Natural killer cell (primary cell): Measurements from ENCODE around the gene DGCR2. TPM values are rescaled to one million over a fixed set of nuclear protein-coding genes. Genes with fewer than 3 reads are reported as not detected.

Source experiments
- ATAC-seq, 3 donors: fragments of 150-1000 bp in 2 of 3; fragments of 200-7000 bp in 1 of 3; cut with Tn5 transposase; 1 replicate in 1 of 3; 2 replicates in 2 of 3; pipeline ENCODE4 v1.10.0; 2021; ENCODE audit warnings: mild to moderate bottlenecking in 2 of 3, moderate library complexity in 2 of 3
- DNase-seq, 2 donors: peaks; one replicate each; pipeline versions ENCODE4 v3.0.0 to v3.0.0-alpha.2; 2013 to 2021; ENCODE audit warnings: mixed read lengths in 1 of 2
- H3K27ac ChIP-seq: one replicate; pipeline ENCODE4 v1.5.1; 2013; ENCODE audit warnings: mild to moderate bottlenecking, low read length
- H3K27me3 ChIP-seq: one replicate; pipeline ENCODE4 v1.6.1; 2013; ENCODE audit warnings: low read length; ENCODE audit not compliant: control insufficient read depth, insufficient read depth
- H3K36me3 ChIP-seq: one replicate; pipeline ENCODE4 v1.6.1; 2013; ENCODE audit warnings: low read length; ENCODE audit not compliant: control insufficient read depth, insufficient read depth
- H3K4me1 ChIP-seq: one replicate; pipeline ENCODE4 v1.6.1; 2013; ENCODE audit warnings: low read length; ENCODE audit not compliant: control insufficient read depth, insufficient read depth
- H3K4me3 ChIP-seq: one replicate; pipeline ENCODE4 v1.5.1; 2013; ENCODE audit warnings: low read length
- H3K9me3 ChIP-seq: one replicate; pipeline ENCODE4 v1.6.1; 2013; ENCODE audit warnings: low read length; ENCODE audit not compliant: control insufficient read depth, insufficient read depth
- H3K27ac Mint-ChIP-seq, 2 donors: one replicate each; pipeline ENCODE4 v1.8.0; 2022; ENCODE audit warnings: mild to moderate bottlenecking in 2 of 2, mixed read lengths in 2 of 2, moderate library complexity in 1 of 2
- H3K27me3 Mint-ChIP-seq, 2 donors: one replicate each; pipeline ENCODE4 v1.8.0; 2022; ENCODE audit warnings: low read depth in 2 of 2, mixed read lengths in 2 of 2
- H3K36me3 Mint-ChIP-seq: one replicate; pipeline ENCODE4 v1.8.0; 2022; ENCODE audit warnings: mixed read lengths
- H3K4me1 Mint-ChIP-seq, 2 donors: one replicate each; pipeline ENCODE4 v1.8.0; 2022; ENCODE audit warnings: mixed read lengths in 2 of 2
- H3K4me3 Mint-ChIP-seq: one replicate; pipeline ENCODE4 v1.8.0; 2022; ENCODE audit warnings: mild to moderate bottlenecking, moderate library complexity, mixed read lengths
- H3K9me3 Mint-ChIP-seq, 2 donors: one replicate each; pipeline ENCODE4 v1.8.0; 2022; ENCODE audit warnings: mixed read lengths in 2 of 2
- WGBS: methylation state at CpG from one replicate; pipeline ENCODE4 v1.1.7; 2013; ENCODE audit warnings: missing lambda C conversion rate; ENCODE audit not compliant: insufficient coverage; 5-methylcytosine and 5-hydroxymethylcytosine counted together
- intact Hi-C: fragments of 100-400 bp; cut with micrococcal nuclease; formaldehyde crosslinking; loops from one replicate; pipeline ENCODE4 v1.14.2; 2022
- total RNA-seq, 4 donors: library from RNA; stranded (reverse); fragments of 120-200 nt in 1 of 4; gene quantifications; one replicate each; pipeline versions ENCODE4 v1.2.3 to v1.2.4, GENCODE V29; 2013 to 2022
- TF ChIP-seq, protein P1 (sequence below): fragments of 200-600 bp; IDR thresholded peaks from one replicate; pipeline ENCODE4 v1.8.0; 2022; ENCODE audit warnings: antibody characterized with exemption

DGCR2 gene
- total RNA-seq, 3 donors from 2014 or later (not counting 1 experiment from before 2014, with no cell fraction given), result 27.5 to 44.1 (median 41.3) TPM

DNA sequence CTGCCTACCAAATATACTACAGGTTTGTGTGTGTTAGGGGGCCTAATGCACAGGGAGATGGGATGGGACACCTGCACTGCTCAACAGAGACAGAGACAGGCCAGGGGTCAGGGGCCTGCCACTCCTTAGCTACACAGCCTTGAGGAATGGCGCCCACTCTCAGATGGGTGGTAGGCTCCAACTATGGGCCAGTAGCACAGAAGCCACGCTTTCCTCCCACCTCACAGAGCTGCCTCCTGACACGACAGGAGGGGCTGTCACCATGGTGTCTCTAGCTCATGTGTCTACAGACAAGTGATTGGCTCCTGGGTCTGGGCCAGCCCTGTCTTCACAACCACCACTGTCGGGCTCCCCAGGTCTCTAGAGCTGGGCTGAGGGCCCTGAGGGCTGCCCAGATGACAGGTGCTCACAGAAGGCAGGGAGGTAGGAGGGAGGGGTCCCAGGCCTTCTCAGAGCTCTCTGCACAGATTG lies 81.8 kb downstream of the DGCR2 start:
- Histone ChIP-seq H3K9me3 (no peaks in the 10 kb centered on the region), H3K36me3 (peaks cover 74% of the 10 kb centered on the region), H3K4me3 (no peak overlapping the region), H3K27ac (no peak overlapping the region), H3K4me1 (no peaks in the 10 kb centered on the region), H3K27me3 (no peaks in the 10 kb centered on the region)
- Mint-ChIP-seq H3K4me1 (peaks cover 0 to 5% of the 10 kb centered on the region in 2 donors), H3K27ac (no peak overlapping the region), H3K36me3 (peaks cover 22% of the 10 kb centered on the region), H3K27me3 (no peaks in the 10 kb centered on the region), H3K4me3 (no peak overlapping the region), H3K9me3 (no peaks in the 10 kb centered on the region)
- DNase-seq (no peak), ATAC-seq (no peak)
- intact Hi-C loops, result no loop called here
- WGBS, result 97% methylated on average over 4 of the region's 4 CpGs
- TF ChIP-seq, protein P1, sequence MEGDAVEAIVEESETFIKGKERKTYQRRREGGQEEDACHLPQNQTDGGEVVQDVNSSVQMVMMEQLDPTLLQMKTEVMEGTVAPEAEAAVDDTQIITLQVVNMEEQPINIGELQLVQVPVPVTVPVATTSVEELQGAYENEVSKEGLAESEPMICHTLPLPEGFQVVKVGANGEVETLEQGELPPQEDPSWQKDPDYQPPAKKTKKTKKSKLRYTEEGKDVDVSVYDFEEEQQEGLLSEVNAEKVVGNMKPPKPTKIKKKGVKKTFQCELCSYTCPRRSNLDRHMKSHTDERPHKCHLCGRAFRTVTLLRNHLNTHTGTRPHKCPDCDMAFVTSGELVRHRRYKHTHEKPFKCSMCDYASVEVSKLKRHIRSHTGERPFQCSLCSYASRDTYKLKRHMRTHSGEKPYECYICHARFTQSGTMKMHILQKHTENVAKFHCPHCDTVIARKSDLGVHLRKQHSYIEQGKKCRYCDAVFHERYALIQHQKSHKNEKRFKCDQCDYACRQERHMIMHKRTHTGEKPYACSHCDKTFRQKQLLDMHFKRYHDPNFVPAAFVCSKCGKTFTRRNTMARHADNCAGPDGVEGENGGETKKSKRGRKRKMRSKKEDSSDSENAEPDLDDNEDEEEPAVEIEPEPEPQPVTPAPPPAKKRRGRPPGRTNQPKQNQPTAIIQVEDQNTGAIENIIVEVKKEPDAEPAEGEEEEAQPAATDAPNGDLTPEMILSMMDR, result no peak

DNA sequence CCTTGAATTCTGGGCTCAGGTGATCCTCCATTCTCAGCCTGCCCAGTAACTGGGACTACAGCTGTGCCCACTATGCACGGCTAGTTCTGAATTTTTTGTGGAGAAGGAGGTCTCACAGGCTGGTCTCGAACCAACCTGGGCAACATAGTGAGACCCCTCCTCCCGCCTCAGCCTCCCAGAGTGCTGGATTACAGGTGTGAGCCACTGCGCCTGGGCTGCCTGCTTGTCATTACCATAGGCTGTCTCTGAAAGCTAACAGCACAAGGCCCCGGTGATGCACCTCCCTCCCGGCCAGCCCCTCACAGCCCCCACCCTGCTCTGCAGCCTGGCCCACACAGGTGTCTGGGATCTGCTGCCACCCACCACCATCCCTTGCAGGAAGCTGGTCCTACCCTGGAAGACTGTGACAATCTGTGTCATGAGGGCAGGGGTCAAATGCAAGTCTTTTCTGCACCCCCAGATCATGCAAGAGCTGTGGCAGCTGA lies 82.4 kb downstream of the DGCR2 start:
- 88% methylated on average over 6 of the region's 6 CpGs for WGBS

DNA sequence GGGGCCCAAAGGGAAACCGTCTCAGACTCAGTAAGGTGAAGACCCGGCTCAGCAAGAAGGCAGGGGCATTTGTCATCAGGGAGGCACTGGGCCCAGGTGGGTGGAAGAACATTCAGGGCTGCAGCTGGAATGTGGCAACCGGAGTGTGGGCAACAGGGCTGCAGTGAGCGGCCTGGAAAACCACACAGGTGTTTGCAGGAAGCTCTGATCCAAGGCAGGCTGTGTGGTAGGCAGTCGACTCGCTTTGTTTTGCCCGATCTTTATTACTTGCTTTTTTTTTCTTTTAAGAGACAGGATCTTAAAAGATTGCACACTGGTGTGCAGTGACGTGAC lies 82.8 kb downstream of the DGCR2 start:
- Histone ChIP-seq H3K27me3 (no peaks in the 10 kb centered on the region), H3K27ac (no peak overlapping the region), H3K36me3 (peaks cover 64% of the 10 kb centered on the region), H3K4me3 (no peak overlapping the region), H3K9me3 (no peaks in the 10 kb centered on the region), H3K4me1 (no peaks in the 10 kb centered on the region)
- no peak overlapping the region for H3K4me3 Mint-ChIP-seq
- intact Hi-C loops, result no loop called here
- ATAC-seq (no peak), DNase-seq (no peak)
- WGBS, result 94% methylated on average over 8 of the region's 8 CpGs
- H3K4me1 Mint-ChIP-seq, result peaks cover 0 to 5% of the 10 kb centered on the region in 2 donors
- no peaks in the 10 kb centered on the region for H3K9me3 Mint-ChIP-seq
- no peaks in the 10 kb centered on the region for H3K27me3 Mint-ChIP-seq
- TF ChIP-seq, protein P1, result no peak
- peaks cover 11% of the 10 kb centered on the region for H3K36me3 Mint-ChIP-seq
- H3K27ac Mint-ChIP-seq, result no peak overlapping the region

More for the DNA sequence above, 82.4 kb downstream of the DGCR2 start:
- Histone ChIP-seq H3K27me3 (no peaks in the 10 kb centered on the region), H3K36me3 (peaks cover 68% of the 10 kb centered on the region), H3K9me3 (no peaks in the 10 kb centered on the region), H3K27ac (no peak overlapping the region), H3K4me3 (no peak overlapping the region), H3K4me1 (no peaks in the 10 kb centered on the region)
- ATAC-seq (no peak), DNase-seq (no peak)
- Mint-ChIP-seq H3K27me3 (no peaks in the 10 kb centered on the region), H3K36me3 (peaks cover 16% of the 10 kb centered on the region), H3K4me3 (no peak overlapping the region), H3K4me1 (peaks cover 0 to 5% of the 10 kb centered on the region in 2 donors), H3K27ac (no peak overlapping the region), H3K9me3 (no peaks in the 10 kb centered on the region)
- intact Hi-C loops, result no loop called here
- TF ChIP-seq, protein P1, result no peak
